ENCODE measurements around the gene FANCL.
"Not testable (repeated sequence)": the region's sequence is repeated elsewhere in the genome, so short reads cannot be mapped to it uniquely, and the experiment has no call there.

FANCL gene

DNA sequence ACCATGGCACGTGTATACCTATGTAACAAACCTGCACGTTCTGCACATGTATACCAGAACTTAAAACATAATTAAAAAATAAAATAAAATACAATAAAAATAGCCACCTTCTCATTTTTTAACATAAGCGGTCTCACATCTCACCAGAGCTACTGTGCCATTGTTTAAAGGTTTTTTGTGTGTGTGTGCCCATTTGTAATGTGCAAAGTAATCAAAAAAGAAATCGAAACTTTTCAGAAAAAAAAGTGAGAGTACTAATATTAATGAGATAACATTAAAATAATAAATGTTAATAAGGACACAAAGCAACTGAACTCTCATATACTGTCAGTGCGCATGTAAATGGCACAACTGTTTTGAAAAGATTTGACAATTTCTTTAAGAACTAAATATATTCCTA is 60.5 kb downstream of the FANCL start:
- no peak overlapping the region for H3K9ac ChIP-seq (ENCODE audit: low read length)
- H3K4me1 ChIP-seq (ENCODE audit: insufficient read depth, low read length, severe bottlenecking): no peaks in the 10 kb centered on the region
- H2AFZ ChIP-seq (ENCODE audit: low read length): no peak overlapping the region
- no peaks in the 10 kb centered on the region for H3F3A ChIP-seq (ENCODE audit: insufficient read depth, low read length)
- no peak for TF ChIP-seq EZH2 (IDR thresholded peaks at IDR 0.05; ENCODE audit: borderline replicate concordance, low read length)
- TF ChIP-seq CTCF (IDR thresholded peaks at IDR 0.05; ENCODE audit: low read length): no peak
- H4K20me1 ChIP-seq (ENCODE audit: insufficient read depth, low read length): no peaks in the 10 kb centered on the region
- no peak overlapping the region for H3K4me2 ChIP-seq (ENCODE audit: low read length)
- no peaks in the 10 kb centered on the region for H3K36me3 ChIP-seq (ENCODE audit: insufficient read depth, low read length)
- H3K27ac ChIP-seq (ENCODE audit: low read depth, low read length, poor library complexity, severe bottlenecking): no peak overlapping the region
- no peaks in the 10 kb centered on the region for H3K9me2 ChIP-seq (ENCODE audit: low read depth, low read length)
- H3K9me3 ChIP-seq (ENCODE audit: low read length): no peaks in the 10 kb centered on the region
- H3K4me3 ChIP-seq (ENCODE audit: low read depth, low read length, poor library complexity, severe bottlenecking): no peak overlapping the region
- no peaks in the 10 kb centered on the region for H3K27me3 ChIP-seq (ENCODE audit: insufficient read depth, low read length)
- no peaks in the 10 kb centered on the region for H3K79me2 ChIP-seq (ENCODE audit: insufficient read depth, low read length)

DNA sequence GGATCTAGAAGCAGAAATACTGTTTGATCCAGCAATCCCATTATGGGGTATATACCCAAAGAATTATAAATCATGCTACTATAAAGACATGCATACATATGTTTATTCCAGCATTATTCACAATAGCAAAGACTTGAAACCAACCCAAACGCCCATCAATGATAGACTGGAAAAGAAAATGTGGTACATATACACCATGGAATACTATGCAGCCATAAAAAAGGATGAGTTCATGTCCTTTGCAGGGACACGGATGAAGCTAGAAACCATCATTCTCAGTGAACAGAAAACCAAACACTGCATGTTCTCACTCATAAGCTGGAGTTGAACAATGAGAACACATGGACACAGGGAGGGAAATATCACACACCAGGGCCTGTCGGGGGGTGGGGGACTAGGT is 61.0 kb downstream of the FANCL start:
- H3K27ac ChIP-seq (ENCODE audit: low read depth, low read length, poor library complexity, severe bottlenecking); H3K4me2 ChIP-seq (ENCODE audit: low read length); H3K9ac ChIP-seq (ENCODE audit: low read length); H3K27me3 ChIP-seq (ENCODE audit: insufficient read depth, low read length); H3K9me2 ChIP-seq (ENCODE audit: low read depth, low read length); H2AFZ ChIP-seq (ENCODE audit: low read length); H3F3A ChIP-seq (ENCODE audit: insufficient read depth, low read length); H3K4me1 ChIP-seq (ENCODE audit: insufficient read depth, low read length, severe bottlenecking); H3K9me3 ChIP-seq (ENCODE audit: low read length); H3K79me2 ChIP-seq (ENCODE audit: insufficient read depth, low read length); H3K36me3 ChIP-seq (ENCODE audit: insufficient read depth, low read length); H4K20me1 ChIP-seq (ENCODE audit: insufficient read depth, low read length); H3K4me3 ChIP-seq (ENCODE audit: low read depth, low read length, poor library complexity, severe bottlenecking): not testable (repeated sequence)

- not testable (repeated sequence) for H3K9ac ChIP-seq (ENCODE audit: low read length); H3K36me3 ChIP-seq (ENCODE audit: insufficient read depth, low read length); H4K20me1 ChIP-seq (ENCODE audit: insufficient read depth, low read length); H3F3A ChIP-seq (ENCODE audit: insufficient read depth, low read length); H3K4me1 ChIP-seq (ENCODE audit: insufficient read depth, low read length, severe bottlenecking); H2AFZ ChIP-seq (ENCODE audit: low read length); H3K9me2 ChIP-seq (ENCODE audit: low read depth, low read length); H3K27me3 ChIP-seq (ENCODE audit: insufficient read depth, low read length); H3K9me3 ChIP-seq (ENCODE audit: low read length); H3K4me3 ChIP-seq (ENCODE audit: low read depth, low read length, poor library complexity, severe bottlenecking); H3K27ac ChIP-seq (ENCODE audit: low read depth, low read length, poor library complexity, severe bottlenecking); H3K4me2 ChIP-seq (ENCODE audit: low read length); H3K79me2 ChIP-seq (ENCODE audit: insufficient read depth, low read length)
These were observed 63.9 kb downstream of the FANCL start for GRCh38 chr2:58177187-58177586.

DNA sequence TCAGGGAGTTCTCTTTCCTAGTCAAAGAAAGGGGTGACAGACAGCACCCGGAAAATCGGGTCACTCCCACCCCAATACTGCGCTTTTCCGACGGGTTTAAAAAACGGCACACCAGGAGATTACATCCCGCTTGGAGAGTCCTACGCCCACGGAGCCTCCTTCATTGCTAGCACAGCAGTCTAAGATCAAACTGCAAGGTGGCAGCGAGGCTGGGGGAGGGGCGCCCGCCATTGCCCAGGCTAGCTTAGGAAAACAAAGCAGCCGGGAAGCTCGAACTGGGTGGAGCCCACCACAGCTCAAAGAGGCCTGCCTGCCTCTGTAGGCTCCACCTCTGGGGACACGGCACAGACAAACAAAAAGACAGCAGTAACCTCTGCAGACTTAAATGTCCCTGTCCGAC is 69.3 kb downstream of the FANCL start:
- not testable (repeated sequence) for H3K27ac ChIP-seq (ENCODE audit: low read depth, low read length, poor library complexity, severe bottlenecking); H3K4me1 ChIP-seq (ENCODE audit: insufficient read depth, low read length, severe bottlenecking); H3K4me2 ChIP-seq (ENCODE audit: low read length); H3K9ac ChIP-seq (ENCODE audit: low read length); H3K9me3 ChIP-seq (ENCODE audit: low read length); H3K9me2 ChIP-seq (ENCODE audit: low read depth, low read length); H4K20me1 ChIP-seq (ENCODE audit: insufficient read depth, low read length); H3K36me3 ChIP-seq (ENCODE audit: insufficient read depth, low read length); H3F3A ChIP-seq (ENCODE audit: insufficient read depth, low read length); H3K27me3 ChIP-seq (ENCODE audit: insufficient read depth, low read length); H3K79me2 ChIP-seq (ENCODE audit: insufficient read depth, low read length); H3K4me3 ChIP-seq (ENCODE audit: low read depth, low read length, poor library complexity, severe bottlenecking); H2AFZ ChIP-seq (ENCODE audit: low read length)

GRCh38 chr2:58170334-58170933 is 70.7 kb downstream of the FANCL start:
- not testable (repeated sequence) for H3F3A ChIP-seq (ENCODE audit: insufficient read depth, low read length); H3K79me2 ChIP-seq (ENCODE audit: insufficient read depth, low read length); H3K9me2 ChIP-seq (ENCODE audit: low read depth, low read length); H3K36me3 ChIP-seq (ENCODE audit: insufficient read depth, low read length); H3K9me3 ChIP-seq (ENCODE audit: low read length); H3K4me1 ChIP-seq (ENCODE audit: insufficient read depth, low read length, severe bottlenecking); H3K9ac ChIP-seq (ENCODE audit: low read length); H3K4me3 ChIP-seq (ENCODE audit: low read depth, low read length, poor library complexity, severe bottlenecking); H3K4me2 ChIP-seq (ENCODE audit: low read length); H3K27ac ChIP-seq (ENCODE audit: low read depth, low read length, poor library complexity, severe bottlenecking); H2AFZ ChIP-seq (ENCODE audit: low read length); H4K20me1 ChIP-seq (ENCODE audit: insufficient read depth, low read length); H3K27me3 ChIP-seq (ENCODE audit: insufficient read depth, low read length)

- not testable (repeated sequence) for H2AFZ ChIP-seq (ENCODE audit: low read length); H3K27ac ChIP-seq (ENCODE audit: low read depth, low read length, poor library complexity, severe bottlenecking); H3K27me3 ChIP-seq (ENCODE audit: insufficient read depth, low read length); H3K9me3 ChIP-seq (ENCODE audit: low read length); H3K4me2 ChIP-seq (ENCODE audit: low read length); H3K36me3 ChIP-seq (ENCODE audit: insufficient read depth, low read length); H3K9ac ChIP-seq (ENCODE audit: low read length); H3K9me2 ChIP-seq (ENCODE audit: low read depth, low read length); H3K4me3 ChIP-seq (ENCODE audit: low read depth, low read length, poor library complexity, severe bottlenecking); H3K79me2 ChIP-seq (ENCODE audit: insufficient read depth, low read length); H4K20me1 ChIP-seq (ENCODE audit: insufficient read depth, low read length); H3F3A ChIP-seq (ENCODE audit: insufficient read depth, low read length); H3K4me1 ChIP-seq (ENCODE audit: insufficient read depth, low read length, severe bottlenecking)
These were observed 71.3 kb downstream of the FANCL start for GRCh38 chr2:58169845-58170244.

- H3F3A ChIP-seq (ENCODE audit: insufficient read depth, low read length); H3K27me3 ChIP-seq (ENCODE audit: insufficient read depth, low read length); H2AFZ ChIP-seq (ENCODE audit: low read length); H3K27ac ChIP-seq (ENCODE audit: low read depth, low read length, poor library complexity, severe bottlenecking); H3K36me3 ChIP-seq (ENCODE audit: insufficient read depth, low read length); H3K9ac ChIP-seq (ENCODE audit: low read length); H3K9me3 ChIP-seq (ENCODE audit: low read length); H3K4me2 ChIP-seq (ENCODE audit: low read length); H3K4me1 ChIP-seq (ENCODE audit: insufficient read depth, low read length, severe bottlenecking); H4K20me1 ChIP-seq (ENCODE audit: insufficient read depth, low read length); H3K79me2 ChIP-seq (ENCODE audit: insufficient read depth, low read length); H3K9me2 ChIP-seq (ENCODE audit: low read depth, low read length); H3K4me3 ChIP-seq (ENCODE audit: low read depth, low read length, poor library complexity, severe bottlenecking): not testable (repeated sequence)
These were observed 73.0 kb downstream of the FANCL start for GRCh38 chr2:58168130-58168529.
